ENCODE results near the gene ADCY4. TPM values are rescaled to one million over a fixed set of nuclear protein-coding genes. Genes with fewer than 3 reads are reported as not detected.

Gene ADCY4
- total and polyA plus RNA-seq, 2 of the 13 experiments (the other 11 are each of a cell fraction or from before 2014, with no cell fraction given), result 0.03 TPM; not detected in 1

DNA sequence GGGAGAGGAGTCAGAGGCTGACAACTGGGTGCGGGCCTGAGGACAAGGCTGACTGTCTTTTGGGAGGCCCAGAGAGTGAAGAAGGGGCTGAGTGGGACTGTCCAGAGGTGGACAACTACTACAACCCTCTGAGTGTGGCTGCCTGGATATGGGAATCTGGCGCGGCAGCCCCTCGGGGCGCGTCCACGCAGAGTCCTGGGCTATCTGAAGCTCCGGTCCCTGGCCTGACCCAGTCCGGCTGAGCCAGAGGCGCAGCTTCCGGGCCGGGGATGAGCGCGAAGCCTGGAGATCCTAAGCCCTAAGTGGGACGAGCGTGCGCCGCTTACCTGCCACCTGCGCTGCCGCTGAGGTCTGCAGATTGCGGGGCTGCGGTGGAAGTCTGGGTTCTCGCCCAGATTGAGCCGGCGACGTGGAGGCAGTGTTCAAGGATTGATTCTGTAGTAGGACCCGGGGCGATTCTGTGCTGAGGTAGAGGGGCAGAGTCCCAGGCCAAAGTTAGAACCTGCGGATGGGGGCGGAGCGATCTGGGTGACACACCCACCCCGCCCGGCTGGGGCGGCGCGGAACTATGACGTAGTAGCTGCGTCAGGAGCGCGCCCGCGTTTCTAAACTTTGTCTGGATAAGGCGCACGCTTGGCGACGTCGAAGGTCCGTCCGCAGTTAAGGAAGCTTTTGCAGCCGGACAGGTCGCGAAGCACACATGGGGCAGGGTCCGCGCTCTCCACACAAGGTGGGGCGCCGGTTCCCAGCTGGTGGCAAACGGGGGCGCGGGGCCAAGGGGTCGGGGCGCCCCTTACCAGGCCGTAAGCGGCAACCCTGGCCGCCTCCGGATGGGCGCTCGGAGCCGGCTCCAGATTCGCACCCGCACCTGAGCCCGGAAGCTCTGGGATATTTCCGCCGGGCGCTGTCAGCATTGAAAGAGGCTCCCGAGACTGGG is 35.3 kb downstream of the ADCY4 start, which contains the start of the genes DHRS1 and NOP9 (continued):
- TF ChIP-seq, protein P1, sequence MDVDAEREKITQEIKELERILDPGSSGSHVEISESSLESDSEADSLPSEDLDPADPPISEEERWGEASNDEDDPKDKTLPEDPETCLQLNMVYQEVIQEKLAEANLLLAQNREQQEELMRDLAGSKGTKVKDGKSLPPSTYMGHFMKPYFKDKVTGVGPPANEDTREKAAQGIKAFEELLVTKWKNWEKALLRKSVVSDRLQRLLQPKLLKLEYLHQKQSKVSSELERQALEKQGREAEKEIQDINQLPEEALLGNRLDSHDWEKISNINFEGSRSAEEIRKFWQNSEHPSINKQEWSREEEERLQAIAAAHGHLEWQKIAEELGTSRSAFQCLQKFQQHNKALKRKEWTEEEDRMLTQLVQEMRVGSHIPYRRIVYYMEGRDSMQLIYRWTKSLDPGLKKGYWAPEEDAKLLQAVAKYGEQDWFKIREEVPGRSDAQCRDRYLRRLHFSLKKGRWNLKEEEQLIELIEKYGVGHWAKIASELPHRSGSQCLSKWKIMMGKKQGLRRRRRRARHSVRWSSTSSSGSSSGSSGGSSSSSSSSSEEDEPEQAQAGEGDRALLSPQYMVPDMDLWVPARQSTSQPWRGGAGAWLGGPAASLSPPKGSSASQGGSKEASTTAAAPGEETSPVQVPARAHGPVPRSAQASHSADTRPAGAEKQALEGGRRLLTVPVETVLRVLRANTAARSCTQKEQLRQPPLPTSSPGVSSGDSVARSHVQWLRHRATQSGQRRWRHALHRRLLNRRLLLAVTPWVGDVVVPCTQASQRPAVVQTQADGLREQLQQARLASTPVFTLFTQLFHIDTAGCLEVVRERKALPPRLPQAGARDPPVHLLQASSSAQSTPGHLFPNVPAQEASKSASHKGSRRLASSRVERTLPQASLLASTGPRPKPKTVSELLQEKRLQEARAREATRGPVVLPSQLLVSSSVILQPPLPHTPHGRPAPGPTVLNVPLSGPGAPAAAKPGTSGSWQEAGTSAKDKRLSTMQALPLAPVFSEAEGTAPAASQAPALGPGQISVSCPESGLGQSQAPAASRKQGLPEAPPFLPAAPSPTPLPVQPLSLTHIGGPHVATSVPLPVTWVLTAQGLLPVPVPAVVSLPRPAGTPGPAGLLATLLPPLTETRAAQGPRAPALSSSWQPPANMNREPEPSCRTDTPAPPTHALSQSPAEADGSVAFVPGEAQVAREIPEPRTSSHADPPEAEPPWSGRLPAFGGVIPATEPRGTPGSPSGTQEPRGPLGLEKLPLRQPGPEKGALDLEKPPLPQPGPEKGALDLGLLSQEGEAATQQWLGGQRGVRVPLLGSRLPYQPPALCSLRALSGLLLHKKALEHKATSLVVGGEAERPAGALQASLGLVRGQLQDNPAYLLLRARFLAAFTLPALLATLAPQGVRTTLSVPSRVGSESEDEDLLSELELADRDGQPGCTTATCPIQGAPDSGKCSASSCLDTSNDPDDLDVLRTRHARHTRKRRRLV (CRISPR knock-in tag; IDR thresholded peaks at IDR 0.05), result peak; percentile 95
- peak; percentile 95 for TF ChIP-seq ZNF34 (CRISPR knock-in tag; IDR thresholded peaks at IDR 0.05; ENCODE audit: borderline replicate concordance)
- TF ChIP-seq ERF (CRISPR knock-in tag; IDR thresholded peaks at IDR 0.05), result peak; percentile 97; the same call in 1 of the 2 replicates
- peak; percentile 92; the same call in 1 of the 2 replicates for TF ChIP-seq NAIF1 (CRISPR knock-in tag; IDR thresholded peaks at IDR 0.05; ENCODE audit: borderline replicate concordance)
- TF ChIP-seq, protein P2, sequence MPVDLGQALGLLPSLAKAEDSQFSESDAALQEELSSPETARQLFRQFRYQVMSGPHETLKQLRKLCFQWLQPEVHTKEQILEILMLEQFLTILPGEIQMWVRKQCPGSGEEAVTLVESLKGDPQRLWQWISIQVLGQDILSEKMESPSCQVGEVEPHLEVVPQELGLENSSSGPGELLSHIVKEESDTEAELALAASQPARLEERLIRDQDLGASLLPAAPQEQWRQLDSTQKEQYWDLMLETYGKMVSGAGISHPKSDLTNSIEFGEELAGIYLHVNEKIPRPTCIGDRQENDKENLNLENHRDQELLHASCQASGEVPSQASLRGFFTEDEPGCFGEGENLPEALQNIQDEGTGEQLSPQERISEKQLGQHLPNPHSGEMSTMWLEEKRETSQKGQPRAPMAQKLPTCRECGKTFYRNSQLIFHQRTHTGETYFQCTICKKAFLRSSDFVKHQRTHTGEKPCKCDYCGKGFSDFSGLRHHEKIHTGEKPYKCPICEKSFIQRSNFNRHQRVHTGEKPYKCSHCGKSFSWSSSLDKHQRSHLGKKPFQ (CRISPR knock-in tag; IDR thresholded peaks at IDR 0.05; ENCODE audit: insufficient replicate concordance), result peak; percentile 67
- TF ChIP-seq SP140L (CRISPR knock-in tag; IDR thresholded peaks at IDR 0.05; ENCODE audit: borderline replicate concordance), result peak; percentile 75; the same call in 1 of the 2 replicates
- TF ChIP-seq, protein P3, sequence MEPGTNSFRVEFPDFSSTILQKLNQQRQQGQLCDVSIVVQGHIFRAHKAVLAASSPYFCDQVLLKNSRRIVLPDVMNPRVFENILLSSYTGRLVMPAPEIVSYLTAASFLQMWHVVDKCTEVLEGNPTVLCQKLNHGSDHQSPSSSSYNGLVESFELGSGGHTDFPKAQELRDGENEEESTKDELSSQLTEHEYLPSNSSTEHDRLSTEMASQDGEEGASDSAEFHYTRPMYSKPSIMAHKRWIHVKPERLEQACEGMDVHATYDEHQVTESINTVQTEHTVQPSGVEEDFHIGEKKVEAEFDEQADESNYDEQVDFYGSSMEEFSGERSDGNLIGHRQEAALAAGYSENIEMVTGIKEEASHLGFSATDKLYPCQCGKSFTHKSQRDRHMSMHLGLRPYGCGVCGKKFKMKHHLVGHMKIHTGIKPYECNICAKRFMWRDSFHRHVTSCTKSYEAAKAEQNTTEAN (CRISPR knock-in tag; conservative IDR thresholded peaks at IDR 0.05), result peak; percentile 82
- TF ChIP-seq CEBPB (IDR thresholded peaks at IDR 0.05; ENCODE audit: borderline replicate concordance, low read depth, low read length), result peak; percentile 7; the same call in 1 of the 2 replicates
- peak; percentile 84 for TF ChIP-seq ZNF333 (CRISPR knock-in tag; IDR thresholded peaks at IDR 0.05; ENCODE audit: borderline replicate concordance)
- no peak; the same call in none of the 2 replicates for TF ChIP-seq MTF1 (CRISPR knock-in tag; IDR thresholded peaks at IDR 0.05)
- TF ChIP-seq, protein P4, sequence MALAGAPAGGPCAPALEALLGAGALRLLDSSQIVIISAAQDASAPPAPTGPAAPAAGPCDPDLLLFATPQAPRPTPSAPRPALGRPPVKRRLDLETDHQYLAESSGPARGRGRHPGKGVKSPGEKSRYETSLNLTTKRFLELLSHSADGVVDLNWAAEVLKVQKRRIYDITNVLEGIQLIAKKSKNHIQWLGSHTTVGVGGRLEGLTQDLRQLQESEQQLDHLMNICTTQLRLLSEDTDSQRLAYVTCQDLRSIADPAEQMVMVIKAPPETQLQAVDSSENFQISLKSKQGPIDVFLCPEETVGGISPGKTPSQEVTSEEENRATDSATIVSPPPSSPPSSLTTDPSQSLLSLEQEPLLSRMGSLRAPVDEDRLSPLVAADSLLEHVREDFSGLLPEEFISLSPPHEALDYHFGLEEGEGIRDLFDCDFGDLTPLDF (CRISPR knock-in tag; IDR thresholded peaks at IDR 0.05), result peak; percentile 94
- peak; percentile 86 for TF ChIP-seq FOXK2 (IDR thresholded peaks at IDR 0.05)
- TF ChIP-seq ZBTB38 (CRISPR knock-in tag; IDR thresholded peaks at IDR 0.05), result peak; percentile 91
- TF ChIP-seq JUND (CRISPR knock-in tag; IDR thresholded peaks at IDR 0.05), result peak; percentile 74; the same call in 1 of the 2 replicates
- TF ChIP-seq SCMH1 (CRISPR knock-in tag; IDR thresholded peaks at IDR 0.05; ENCODE audit: borderline replicate concordance), result no peak
- TF ChIP-seq ZFX (CRISPR knock-in tag; IDR thresholded peaks at IDR 0.05; ENCODE audit: low read depth), result peak; percentile 99

All from HepG2 (cell line).